HepG2 (cell line): ENCODE data around the gene ZNHIT6. TPM values are rescaled to one million over a fixed set of nuclear protein-coding genes. Genes with fewer than 3 reads are reported as not detected.
A peak's percentile ranks its signal among the peaks of the same experiment; 100 is the strongest.

Experiments
- HNRNPL ChIP-seq: fragments of 200-400 bp; formaldehyde crosslinking; IDR thresholded peaks from 2 replicates; pipeline ENCODE4 v1.6.1; 2017; ENCODE audit warnings: mild to moderate bottlenecking, low read depth, low read length
- KDM5B ChIP-seq: sonication (generic); formaldehyde crosslinking; IDR thresholded peaks from 2 replicates; pipeline ENCODE4 v1.4.0; 2020; ENCODE audit warnings: missing genetic modification reagents, mild to moderate bottlenecking, borderline replicate concordance
- KMT2B ChIP-seq: IDR thresholded peaks from 2 replicates; pipeline ENCODE4 v1.6.1; 2016; ENCODE audit warnings: missing genetic modification reagents, missing compliant biosample characterization
- MED1 ChIP-seq: sonication (generic); formaldehyde crosslinking; IDR thresholded peaks from 2 replicates; pipeline ENCODE4 v1.4.0; 2020; ENCODE audit warnings: missing genetic modification reagents
- PHF21A ChIP-seq: sonication (generic); formaldehyde crosslinking; IDR thresholded peaks from 2 replicates; pipeline ENCODE4 v1.5.0; 2020; ENCODE audit warnings: mild to moderate bottlenecking, missing genetic modification reagents
- POLR2AphosphoS2 ChIP-seq: IDR thresholded peaks from 2 replicates; pipeline ENCODE4 v1.6.1; 2011; ENCODE audit warnings: low read depth, low read length, improper control_type of control experiment
- SAP130 ChIP-seq: IDR thresholded peaks from 2 replicates; pipeline ENCODE4 v1.6.1; 2016; ENCODE audit warnings: low read depth
- TBX2 ChIP-seq: sonication (generic); formaldehyde crosslinking; IDR thresholded peaks from 2 replicates; pipeline ENCODE4 v1.5.0; 2020; ENCODE audit warnings: missing genetic modification reagents, mild to moderate bottlenecking, borderline replicate concordance
- TCF7 ChIP-seq: sonication (generic); IDR thresholded peaks from 2 replicates; pipeline ENCODE4 v1.6.1; 2016; ENCODE audit warnings: antibody characterized with exemption, low read depth
- ZBTB20 ChIP-seq: sonication (generic); formaldehyde crosslinking; IDR thresholded peaks from 2 replicates; pipeline ENCODE4 v1.8.1; 2023; ENCODE audit warnings: missing genetic modification reagents, low read depth, mild to moderate bottlenecking, borderline replicate concordance
- ZFP82 ChIP-seq: sonication (generic); formaldehyde crosslinking; IDR thresholded peaks from 2 replicates; pipeline ENCODE4 v1.5.1; 2020; ENCODE audit warnings: mild to moderate bottlenecking, missing genetic modification reagents, borderline replicate concordance
- ZNF234 ChIP-seq: sonication (generic); formaldehyde crosslinking; conservative IDR thresholded peaks from 2 replicates; pipeline ENCODE4 v1.5.1; 2020; ENCODE audit warnings: mild to moderate bottlenecking, missing genetic modification reagents
- ZNF383 ChIP-seq: sonication (generic); formaldehyde crosslinking; IDR thresholded peaks from 2 replicates; pipeline ENCODE4 v1.4.0; 2020; ENCODE audit warnings: missing genetic modification reagents, mild to moderate bottlenecking, borderline replicate concordance
- ZNF501 ChIP-seq: sonication (generic); formaldehyde crosslinking; IDR thresholded peaks from 2 replicates; pipeline ENCODE4 v1.5.1; 2020; ENCODE audit warnings: mild to moderate bottlenecking, moderate library complexity, missing genetic modification reagents
- ZNF607 ChIP-seq: sonication (generic); formaldehyde crosslinking; IDR thresholded peaks from 2 replicates; pipeline ENCODE4 v1.5.1; 2020; ENCODE audit warnings: missing genetic modification reagents, mild to moderate bottlenecking, borderline replicate concordance
- polyA plus RNA-seq, 8 experiments: library from polyadenylated mRNA; depleted of rRNA in 3 of 8; stranded (reverse) in 7 of 8; unstranded in 1 of 8; fragments of >200 nt; fragmentation: Illumina TruSeq in 4 of 8; extraction: Trizol in 4 of 8; gene quantifications; 2 replicates each; pipeline versions ENCODE4 v1.2.1 to v1.2.3, GENCODE V29; 2011 to 2016; ENCODE audit warnings: low read depth in 4 of 8, missing spikeins in 1 of 8, mixed read lengths in 1 of 8; ENCODE audit not compliant: insufficient read depth in 1 of 8
- total RNA-seq, 5 experiments: library from RNA; depleted of rRNA; stranded (reverse); fragments of >200 nt; fragmentation: Illumina TruSeq; extraction: Trizol; gene quantifications; 2 replicates each; pipeline ENCODE4 v1.2.3, GENCODE V29; 2016; ENCODE audit warnings: low read depth in 1 of 5
- TF ChIP-seq, protein P1 (sequence below): sonication (generic); formaldehyde crosslinking; IDR thresholded peaks from 2 replicates; pipeline ENCODE4 v1.9.0; 2022; ENCODE audit warnings: low read depth, missing genetic modification reagents
- TF ChIP-seq, protein P2 (sequence below): sonication (generic); formaldehyde crosslinking; IDR thresholded peaks from 2 replicates; pipeline ENCODE4 v1.8.0; 2023; ENCODE audit warnings: mild to moderate bottlenecking, missing genetic modification reagents
- TF ChIP-seq, protein P3 (sequence below): sonication (generic); formaldehyde crosslinking; IDR thresholded peaks from 2 replicates; pipeline ENCODE4 v1.4.0; 2020; ENCODE audit warnings: missing genetic modification reagents
- TF ChIP-seq, protein P4 (sequence below): sonication (generic); formaldehyde crosslinking; IDR thresholded peaks from 2 replicates; pipeline ENCODE4; 2020; ENCODE audit warnings: missing genetic modification reagents, mild to moderate bottlenecking, borderline replicate concordance

Gene ZNHIT6
- total and polyA plus RNA-seq, 2 of the 13 experiments (the other 11 are each of a cell fraction or from before 2014, with no cell fraction given) = 6.0 to 15.2 TPM

DNA sequence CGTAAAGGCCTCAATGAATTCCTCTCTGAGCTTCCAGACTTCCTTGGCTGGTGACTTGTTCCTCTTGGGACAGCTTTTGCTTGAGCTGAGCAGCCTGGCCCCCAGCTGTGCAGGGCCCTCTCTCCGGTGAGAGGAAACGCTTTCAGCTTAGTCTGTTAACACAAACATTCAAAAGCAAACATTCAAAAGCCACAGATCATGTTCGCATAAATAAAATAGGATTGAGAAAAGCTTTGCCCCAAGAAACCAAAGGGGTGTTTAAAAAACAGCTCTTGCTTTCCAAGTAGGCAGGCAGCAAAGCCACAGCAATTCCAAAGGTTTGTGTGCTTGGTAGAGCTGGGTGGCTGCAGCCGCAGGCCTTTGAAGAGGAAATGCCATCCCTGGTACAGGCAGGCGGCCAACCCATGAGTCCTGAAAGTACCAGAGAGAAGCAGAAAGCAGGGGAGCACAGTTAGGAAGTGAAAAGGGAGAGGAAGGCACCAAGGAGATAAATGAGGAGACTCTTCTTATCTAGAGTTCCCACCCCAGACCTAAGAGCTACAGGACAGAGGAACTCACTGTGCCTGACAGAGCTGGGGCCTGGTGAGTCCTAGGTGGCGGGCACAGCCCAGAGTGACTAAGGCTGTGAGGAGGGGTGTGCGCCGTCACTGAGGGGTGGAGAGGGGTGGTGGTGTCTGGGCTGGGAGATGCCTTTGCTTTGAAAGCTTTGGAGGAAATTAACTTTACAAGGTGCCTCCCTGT lies 79.3 kb downstream of the ZNHIT6 start (continued):
- TF ChIP-seq, protein P1, sequence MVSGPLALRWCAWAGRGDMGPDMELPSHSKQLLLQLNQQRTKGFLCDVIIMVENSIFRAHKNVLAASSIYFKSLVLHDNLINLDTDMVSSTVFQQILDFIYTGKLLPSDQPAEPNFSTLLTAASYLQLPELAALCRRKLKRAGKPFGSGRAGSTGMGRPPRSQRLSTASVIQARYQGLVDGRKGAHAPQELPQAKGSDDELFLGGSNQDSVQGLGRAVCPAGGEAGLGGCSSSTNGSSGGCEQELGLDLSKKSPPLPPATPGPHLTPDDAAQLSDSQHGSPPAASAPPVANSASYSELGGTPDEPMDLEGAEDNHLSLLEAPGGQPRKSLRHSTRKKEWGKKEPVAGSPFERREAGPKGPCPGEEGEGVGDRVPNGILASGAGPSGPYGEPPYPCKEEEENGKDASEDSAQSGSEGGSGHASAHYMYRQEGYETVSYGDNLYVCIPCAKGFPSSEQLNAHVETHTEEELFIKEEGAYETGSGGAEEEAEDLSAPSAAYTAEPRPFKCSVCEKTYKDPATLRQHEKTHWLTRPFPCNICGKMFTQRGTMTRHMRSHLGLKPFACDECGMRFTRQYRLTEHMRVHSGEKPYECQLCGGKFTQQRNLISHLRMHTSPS (CRISPR knock-in tag) = peak; percentile 46
- TF ChIP-seq MED1 (CRISPR knock-in tag) = peak; percentile 58
- 0 out of 2 replicates have a peak, but pooled peaks have one; percentile 42 for TF ChIP-seq ZBTB20 (CRISPR knock-in tag)
- TF ChIP-seq ZNF383 (CRISPR knock-in tag) = no peak
- peak; percentile 54; the same call in 1 of the 2 replicates for TF ChIP-seq KDM5B (CRISPR knock-in tag)
- TF ChIP-seq POLR2AphosphoS2 = no peak
- peak; percentile 68; the same call in 1 of the 2 replicates for TF ChIP-seq HNRNPL
- peak; percentile 51; the same call in 1 of the 2 replicates for TF ChIP-seq TCF7
- TF ChIP-seq, protein P2, sequence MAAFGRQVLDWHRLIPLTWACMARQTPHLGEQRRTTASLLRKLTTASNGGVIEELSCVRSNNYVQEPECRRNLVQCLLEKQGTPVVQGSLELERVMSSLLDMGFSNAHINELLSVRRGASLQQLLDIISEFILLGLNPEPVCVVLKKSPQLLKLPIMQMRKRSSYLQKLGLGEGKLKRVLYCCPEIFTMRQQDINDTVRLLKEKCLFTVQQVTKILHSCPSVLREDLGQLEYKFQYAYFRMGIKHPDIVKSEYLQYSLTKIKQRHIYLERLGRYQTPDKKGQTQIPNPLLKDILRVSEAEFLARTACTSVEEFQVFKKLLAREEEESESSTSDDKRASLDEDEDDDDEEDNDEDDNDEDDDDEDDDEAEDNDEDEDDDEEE = 0 out of 2 replicates have a peak, but pooled peaks have one; percentile 49
- TF ChIP-seq, protein P3, sequence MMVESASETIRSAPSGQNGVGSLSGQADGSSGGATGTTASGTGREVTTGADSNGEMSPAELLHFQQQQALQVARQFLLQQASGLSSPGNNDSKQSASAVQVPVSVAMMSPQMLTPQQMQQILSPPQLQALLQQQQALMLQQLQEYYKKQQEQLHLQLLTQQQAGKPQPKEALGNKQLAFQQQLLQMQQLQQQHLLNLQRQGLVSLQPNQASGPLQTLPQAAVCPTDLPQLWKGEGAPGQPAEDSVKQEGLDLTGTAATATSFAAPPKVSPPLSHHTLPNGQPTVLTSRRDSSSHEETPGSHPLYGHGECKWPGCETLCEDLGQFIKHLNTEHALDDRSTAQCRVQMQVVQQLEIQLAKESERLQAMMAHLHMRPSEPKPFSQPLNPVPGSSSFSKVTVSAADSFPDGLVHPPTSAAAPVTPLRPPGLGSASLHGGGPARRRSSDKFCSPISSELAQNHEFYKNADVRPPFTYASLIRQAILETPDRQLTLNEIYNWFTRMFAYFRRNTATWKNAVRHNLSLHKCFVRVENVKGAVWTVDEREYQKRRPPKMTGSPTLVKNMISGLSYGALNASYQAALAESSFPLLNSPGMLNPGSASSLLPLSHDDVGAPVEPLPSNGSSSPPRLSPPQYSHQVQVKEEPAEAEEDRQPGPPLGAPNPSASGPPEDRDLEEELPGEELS (CRISPR knock-in tag) = peak; percentile 55; the same call in 1 of the 2 replicates
- peak; percentile 52; the same call in 1 of the 2 replicates for TF ChIP-seq ZFP82 (CRISPR knock-in tag)
- peak; percentile 37 for TF ChIP-seq SAP130
- 0 out of 2 replicates have a peak, but pooled peaks have one; percentile 26 for TF ChIP-seq PHF21A (CRISPR knock-in tag)
- TF ChIP-seq TBX2 (CRISPR knock-in tag) = peak; percentile 18; the same call in 1 of the 2 replicates
- TF ChIP-seq ZNF234 (CRISPR knock-in tag) = no peak
- peak; percentile 49; the same call in 1 of the 2 replicates for TF ChIP-seq ZNF501 (CRISPR knock-in tag)
- TF ChIP-seq ZNF607 = peak; percentile 7; the same call in 1 of the 2 replicates
- TF ChIP-seq, protein P4, sequence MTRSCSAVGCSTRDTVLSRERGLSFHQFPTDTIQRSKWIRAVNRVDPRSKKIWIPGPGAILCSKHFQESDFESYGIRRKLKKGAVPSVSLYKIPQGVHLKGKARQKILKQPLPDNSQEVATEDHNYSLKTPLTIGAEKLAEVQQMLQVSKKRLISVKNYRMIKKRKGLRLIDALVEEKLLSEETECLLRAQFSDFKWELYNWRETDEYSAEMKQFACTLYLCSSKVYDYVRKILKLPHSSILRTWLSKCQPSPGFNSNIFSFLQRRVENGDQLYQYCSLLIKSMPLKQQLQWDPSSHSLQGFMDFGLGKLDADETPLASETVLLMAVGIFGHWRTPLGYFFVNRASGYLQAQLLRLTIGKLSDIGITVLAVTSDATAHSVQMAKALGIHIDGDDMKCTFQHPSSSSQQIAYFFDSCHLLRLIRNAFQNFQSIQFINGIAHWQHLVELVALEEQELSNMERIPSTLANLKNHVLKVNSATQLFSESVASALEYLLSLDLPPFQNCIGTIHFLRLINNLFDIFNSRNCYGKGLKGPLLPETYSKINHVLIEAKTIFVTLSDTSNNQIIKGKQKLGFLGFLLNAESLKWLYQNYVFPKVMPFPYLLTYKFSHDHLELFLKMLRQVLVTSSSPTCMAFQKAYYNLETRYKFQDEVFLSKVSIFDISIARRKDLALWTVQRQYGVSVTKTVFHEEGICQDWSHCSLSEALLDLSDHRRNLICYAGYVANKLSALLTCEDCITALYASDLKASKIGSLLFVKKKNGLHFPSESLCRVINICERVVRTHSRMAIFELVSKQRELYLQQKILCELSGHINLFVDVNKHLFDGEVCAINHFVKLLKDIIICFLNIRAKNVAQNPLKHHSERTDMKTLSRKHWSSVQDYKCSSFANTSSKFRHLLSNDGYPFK (CRISPR knock-in tag) = peak; percentile 56; the same call in 1 of the 2 replicates
- no peak for TF ChIP-seq KMT2B (CRISPR knock-in tag)
